ENCODE data around the gene ZNF414.
A peak's percentile ranks its signal among the peaks of the same experiment; 100 is the strongest.

Gene ZNF414

GRCh38 chr19:8481616-8482015 is 32.4 kb downstream of the ZNF414 start:
- no peak overlapping the region for H3K27ac ChIP-seq (replicated peaks)
- DNase-seq (ENCODE audit: low read depth in 1 of 2, low spot score in 1 of 2) = no peak
- no peaks in the 10 kb centered on the region for H3K27me3 ChIP-seq (ENCODE audit: insufficient read depth, poor library complexity, severe bottlenecking)
- no peak overlapping the region for H3K4me3 ChIP-seq (replicated peaks; ENCODE audit: insufficient read depth, low read length)
- TF ChIP-seq GABPA (IDR thresholded peaks at IDR 0.05; ENCODE audit: low read depth) (no peak), REST (IDR thresholded peaks at IDR 0.05; ENCODE audit: insufficient replicate concordance, low read depth) (no peak), SPI1 (IDR thresholded peaks at IDR 0.05; ENCODE audit: borderline replicate concordance, low read depth) (no peak), CTCF (IDR thresholded peaks at IDR 0.05; ENCODE audit: insufficient read depth, low read length) (no peak), POLR2AphosphoS5 (IDR thresholded peaks at IDR 0.05; ENCODE audit: low read depth) (no peak)

- no peak for DNase-seq (ENCODE audit: low read depth in 1 of 2, low spot score in 1 of 2)
- Histone ChIP-seq H3K27ac (replicated peaks) (peak overlapping the region; percentile 17; the same call in 1 of the 2 replicates), H3K4me3 (replicated peaks; ENCODE audit: insufficient read depth, low read length) (no peak overlapping the region), H3K27me3 (ENCODE audit: insufficient read depth, poor library complexity, severe bottlenecking) (no peaks in the 10 kb centered on the region)
- no peak for TF ChIP-seq CTCF (IDR thresholded peaks at IDR 0.05; ENCODE audit: insufficient read depth, low read length)
- TF ChIP-seq REST (IDR thresholded peaks at IDR 0.05; ENCODE audit: insufficient replicate concordance, low read depth) = no peak
- no peak for TF ChIP-seq GABPA (IDR thresholded peaks at IDR 0.05; ENCODE audit: low read depth)
- TF ChIP-seq POLR2AphosphoS5 (IDR thresholded peaks at IDR 0.05; ENCODE audit: low read depth) = no peak
- TF ChIP-seq SPI1 (IDR thresholded peaks at IDR 0.05; ENCODE audit: borderline replicate concordance, low read depth) = no peak
Measured at GRCh38 chr19:8481201-8481600, 32.8 kb downstream of the ZNF414 start.

- no peak overlapping the region for H3K4me3 ChIP-seq (replicated peaks; ENCODE audit: insufficient read depth, low read length)
- no peak overlapping the region for H3K27ac ChIP-seq (replicated peaks)
- TF ChIP-seq SPI1 (IDR thresholded peaks at IDR 0.05; ENCODE audit: borderline replicate concordance, low read depth) (no peak), CTCF (IDR thresholded peaks at IDR 0.05; ENCODE audit: insufficient read depth, low read length) (no peak), REST (IDR thresholded peaks at IDR 0.05; ENCODE audit: insufficient replicate concordance, low read depth) (no peak), POLR2AphosphoS5 (IDR thresholded peaks at IDR 0.05; ENCODE audit: low read depth) (no peak), GABPA (IDR thresholded peaks at IDR 0.05; ENCODE audit: low read depth) (no peak)
- H3K27me3 ChIP-seq (ENCODE audit: insufficient read depth, poor library complexity, severe bottlenecking) = no peaks in the 10 kb centered on the region
- DNase-seq (ENCODE audit: low read depth in 1 of 2, low spot score in 1 of 2) = no peak
Measured at GRCh38 chr19:8478598-8478997, 35.4 kb downstream of the ZNF414 start.
